SIG-M5 treated with dmso at 0.1 percent for 504 hours (cell line): ENCODE measurements around the gene PCSK7.

Experiments
- DNase-seq: peaks from one replicate; lab custom pipeline; 2025; ENCODE audit not compliant: unreplicated experiment; lab: John Stamatoyannopoulos, UW

The PCSK7 gene

DNA sequence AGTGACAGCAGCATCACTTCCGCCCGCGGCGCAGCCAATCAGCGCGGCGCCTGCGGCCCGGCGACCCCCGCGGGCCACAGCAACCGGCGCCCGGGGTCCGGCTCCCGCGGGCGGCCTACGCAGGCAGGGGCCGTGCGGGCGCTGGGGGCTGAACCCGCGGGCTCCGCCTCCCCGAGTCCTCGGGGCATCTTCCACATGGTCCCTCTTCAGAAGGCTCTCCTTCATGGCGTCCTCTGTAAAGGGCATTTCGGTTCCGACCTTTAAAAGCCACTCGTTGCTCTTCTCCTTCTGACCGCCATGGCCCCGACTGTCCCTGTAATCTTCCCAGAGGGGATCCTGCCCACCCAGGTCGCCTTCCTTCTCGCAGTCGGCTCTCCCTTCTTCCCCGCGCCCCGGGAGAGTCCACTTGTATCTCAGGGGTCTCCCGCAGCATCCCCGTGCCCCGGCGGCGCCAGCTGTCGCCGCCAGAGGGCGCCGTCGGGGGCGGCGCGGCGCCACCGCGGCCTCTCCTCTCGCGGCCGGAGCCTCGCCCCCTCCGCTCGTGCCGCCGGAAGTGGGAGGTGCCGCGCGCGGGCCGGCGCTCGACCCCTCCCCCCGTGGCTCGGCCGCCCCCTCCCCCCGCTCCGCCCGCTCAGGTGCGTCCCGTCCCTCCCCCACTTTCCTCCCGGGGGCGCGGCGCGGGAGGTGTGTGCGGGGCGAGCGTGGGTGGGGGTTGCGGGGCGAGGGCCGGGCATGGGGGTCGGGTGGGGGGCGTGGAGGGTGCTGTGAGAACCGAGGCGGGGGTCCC, 412 bp upstream of the PCSK7 start, which contains the start of gene RNF214:
Gene RNF214 (plus strand): TSS at position 580 of the 787 bp plus-strand sequence. CDS start 1,602 bp downstream, outside the sequence.
- peak; percentile 53 for DNase-seq

DNA sequence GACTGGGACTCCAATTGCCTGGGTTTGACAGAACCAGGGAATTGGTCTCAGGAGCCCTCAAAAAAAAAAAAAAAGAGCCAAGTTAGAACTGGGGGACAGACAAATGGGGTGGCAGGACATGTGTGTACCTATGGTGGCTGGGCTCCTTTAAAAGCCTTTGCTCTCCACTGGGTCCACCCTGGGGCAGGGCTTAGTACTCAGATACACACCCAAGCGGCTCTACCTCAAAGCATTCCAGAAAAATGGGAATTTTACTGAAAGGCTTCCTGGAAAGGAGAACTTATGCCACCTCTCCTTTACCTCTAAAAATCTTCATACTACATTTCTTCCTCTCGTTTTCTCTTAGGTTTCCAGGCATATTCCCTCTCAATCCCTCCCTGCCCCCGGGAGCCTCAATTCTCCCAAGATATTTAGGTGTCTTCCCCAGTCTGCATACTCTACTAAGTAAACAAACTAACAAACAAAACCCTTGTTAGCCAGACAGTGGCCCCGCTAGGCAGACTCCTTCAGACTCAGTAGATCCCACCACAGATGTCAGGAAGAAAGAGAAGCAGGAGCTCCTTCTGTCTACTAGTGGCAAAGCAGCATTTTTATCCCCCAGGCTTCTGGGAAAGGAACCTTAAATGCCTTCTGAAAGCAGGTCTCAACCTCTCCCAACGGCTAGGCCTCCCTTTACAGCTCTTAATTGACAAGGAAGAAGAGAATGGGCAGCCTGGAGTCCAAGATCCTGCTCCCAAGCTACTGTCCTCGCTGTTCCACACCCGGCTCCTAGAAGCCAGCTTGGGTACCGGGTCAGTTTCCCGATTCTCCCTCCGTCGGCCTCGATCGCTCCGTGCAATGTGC, 653 bp downstream of the PCSK7 start:
- peak; percentile 10 for DNase-seq

DNA sequence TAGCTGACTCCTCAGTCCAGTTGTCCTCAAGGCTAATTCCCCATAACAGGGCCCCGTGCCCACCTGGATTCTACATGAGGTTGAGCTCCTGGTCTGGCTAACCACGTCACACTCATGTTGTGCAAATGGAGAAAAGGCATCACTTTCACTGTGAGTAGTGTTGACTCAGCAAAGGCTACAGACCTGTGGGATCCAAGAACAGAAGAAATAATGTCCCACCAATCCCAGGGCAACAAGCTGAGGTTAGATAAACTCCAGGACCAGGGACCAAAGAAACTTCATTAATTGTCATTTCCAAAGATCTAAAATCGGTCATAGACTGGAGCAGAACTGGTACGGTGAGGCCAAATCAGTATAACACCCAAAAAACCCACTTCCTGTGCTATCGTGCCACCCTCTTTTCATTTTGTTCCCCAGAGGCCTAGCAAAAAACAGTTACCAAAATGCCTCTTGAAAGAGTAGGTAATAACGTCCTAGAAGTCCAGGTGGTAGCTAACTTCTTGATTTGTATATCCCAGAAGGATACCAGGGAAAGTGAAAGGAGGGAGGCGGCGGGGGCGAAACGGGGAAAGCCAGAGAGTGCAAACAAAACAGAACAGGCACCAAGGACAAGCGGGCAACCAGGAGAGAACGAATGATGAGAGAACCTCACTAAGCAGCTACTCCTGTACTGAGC, 1.4 kb downstream of the PCSK7 start:
- no peak for DNase-seq

DNA sequence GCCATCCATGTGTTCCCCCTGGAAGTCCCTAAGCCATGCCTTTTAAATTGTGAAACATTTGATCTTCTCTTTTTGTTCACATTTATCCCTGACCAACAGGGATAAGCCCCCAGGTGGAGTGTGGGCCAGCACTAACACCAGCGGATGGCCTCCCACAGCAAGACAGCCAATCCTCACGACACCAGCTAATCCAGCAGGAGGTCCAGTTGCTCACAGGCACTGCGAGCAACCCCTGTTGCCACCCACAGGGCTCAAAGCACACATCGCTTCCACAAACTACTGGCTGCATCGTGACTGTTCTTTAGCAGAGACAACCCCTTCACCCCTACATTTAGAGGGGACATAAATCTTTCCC, 2.0 kb downstream of the PCSK7 start:
- no peak for DNase-seq

DNA sequence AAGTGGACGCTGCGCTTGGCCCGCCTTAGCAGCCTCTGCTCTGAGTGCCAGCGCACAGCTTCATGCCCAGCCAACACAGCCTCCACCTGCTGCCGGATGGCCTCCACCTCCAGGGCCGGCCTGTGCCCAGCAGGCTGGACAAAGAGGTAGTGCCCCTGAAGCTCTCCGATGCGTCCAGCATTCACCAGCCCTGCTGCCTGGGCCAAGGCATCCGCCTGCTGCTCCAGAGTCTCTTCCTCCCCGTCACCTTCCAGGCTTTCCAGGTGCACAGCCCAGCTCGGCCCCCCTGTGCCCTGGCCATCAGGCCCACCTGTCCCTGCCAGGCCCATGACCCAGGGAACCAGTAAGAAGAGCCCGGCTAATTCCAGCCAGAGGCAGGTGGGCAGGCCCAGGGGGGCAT, 2.5 kb downstream of the PCSK7 start:
- no peak for DNase-seq

DNA sequence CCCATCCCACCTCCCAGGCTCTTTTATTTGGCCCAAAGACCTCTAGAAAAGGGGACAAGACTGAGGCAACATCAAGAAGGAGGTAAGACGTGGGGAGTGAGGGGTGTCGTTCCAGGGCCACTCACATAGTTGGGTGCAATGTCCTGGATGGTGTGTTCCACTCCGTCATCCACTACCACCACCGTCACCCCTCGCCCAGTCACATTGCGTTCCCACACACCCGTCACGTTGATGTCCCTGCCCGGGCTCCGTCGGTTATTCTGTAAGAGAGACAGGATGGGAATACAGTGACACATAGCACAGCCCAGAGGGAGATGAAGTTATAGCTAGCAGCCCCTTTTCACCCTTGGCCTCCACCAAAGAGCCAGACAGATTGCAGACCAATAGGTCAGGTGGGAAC, 3.8 kb downstream of the PCSK7 start:
- no peak for DNase-seq

DNA sequence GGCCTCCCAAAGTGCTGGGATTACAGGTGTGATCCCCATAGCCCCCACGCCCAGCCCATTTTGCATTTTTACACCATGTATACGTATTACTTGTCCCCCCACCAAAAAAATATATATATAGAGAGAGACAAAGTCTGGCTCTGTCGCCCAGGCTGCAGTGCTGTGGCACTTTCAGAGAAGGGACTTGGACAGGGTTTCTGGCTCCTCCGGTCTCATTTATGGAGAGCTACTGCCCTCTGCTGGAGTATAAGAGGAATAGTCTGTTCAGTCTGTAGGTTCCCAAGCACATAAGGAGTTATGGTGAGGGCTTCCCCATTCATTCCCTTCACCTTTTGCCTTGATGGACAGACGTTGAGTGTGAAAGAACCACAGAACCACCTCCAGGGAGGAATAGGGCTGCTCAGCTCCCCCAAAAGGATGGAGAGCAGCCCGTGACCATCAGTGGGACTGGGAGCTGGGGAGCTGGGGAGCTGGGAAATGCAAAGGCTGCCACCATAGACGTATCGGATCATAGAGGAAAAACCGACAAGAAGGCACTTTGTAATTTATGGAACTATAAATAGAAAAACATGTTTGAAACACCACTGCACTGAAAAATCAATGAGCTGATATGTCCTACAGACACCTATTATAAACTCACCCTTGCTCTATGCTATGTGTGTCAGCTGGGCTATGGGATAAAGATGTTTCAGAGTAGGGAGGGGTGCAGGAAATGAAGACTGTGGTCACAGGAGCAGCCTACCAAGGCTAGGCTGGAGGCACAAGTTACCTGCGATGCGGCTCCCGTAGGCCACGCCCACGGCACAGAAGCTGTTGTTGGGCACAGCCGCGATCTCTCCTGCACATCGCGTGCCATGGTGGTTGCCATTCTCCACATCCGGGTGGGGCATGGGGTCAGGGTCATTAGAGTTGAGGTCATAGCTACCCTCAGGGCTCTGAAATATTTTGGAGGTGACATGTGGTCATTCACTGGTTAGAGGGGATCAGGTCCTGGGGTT, 5.2 kb downstream of the PCSK7 start:
- DNase-seq, result peak; percentile 83

DNA sequence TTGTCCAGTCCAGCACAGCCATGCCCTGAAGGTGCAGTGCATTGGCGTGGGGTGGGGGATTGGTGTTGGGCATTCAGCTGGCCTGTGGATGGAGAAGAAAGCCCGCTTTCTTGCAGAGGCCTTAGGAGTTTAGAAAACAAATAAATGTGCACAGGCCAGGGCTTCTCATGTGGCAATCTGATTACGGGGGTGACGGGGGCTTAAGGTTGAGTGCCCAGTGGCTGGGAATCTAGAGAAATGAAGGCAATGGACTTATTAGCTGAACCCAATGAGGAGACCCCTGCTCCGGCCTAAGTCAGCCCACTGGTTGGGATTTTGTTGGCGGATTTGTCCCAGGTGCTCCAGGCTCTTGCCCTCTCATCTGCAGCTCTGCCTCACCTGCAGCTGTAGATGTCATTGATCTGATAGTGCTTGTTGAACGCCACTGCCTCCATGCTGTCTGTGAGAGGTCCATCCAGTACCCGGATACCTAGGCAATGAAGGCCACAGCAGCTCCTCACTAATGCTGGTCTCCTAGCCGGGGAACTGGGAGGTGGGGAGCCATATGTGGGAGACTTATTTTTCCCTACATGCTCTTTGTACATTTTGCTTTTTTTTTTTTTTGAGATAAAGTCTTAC, 6.2 kb downstream of the PCSK7 start:
- no peak for DNase-seq

DNA sequence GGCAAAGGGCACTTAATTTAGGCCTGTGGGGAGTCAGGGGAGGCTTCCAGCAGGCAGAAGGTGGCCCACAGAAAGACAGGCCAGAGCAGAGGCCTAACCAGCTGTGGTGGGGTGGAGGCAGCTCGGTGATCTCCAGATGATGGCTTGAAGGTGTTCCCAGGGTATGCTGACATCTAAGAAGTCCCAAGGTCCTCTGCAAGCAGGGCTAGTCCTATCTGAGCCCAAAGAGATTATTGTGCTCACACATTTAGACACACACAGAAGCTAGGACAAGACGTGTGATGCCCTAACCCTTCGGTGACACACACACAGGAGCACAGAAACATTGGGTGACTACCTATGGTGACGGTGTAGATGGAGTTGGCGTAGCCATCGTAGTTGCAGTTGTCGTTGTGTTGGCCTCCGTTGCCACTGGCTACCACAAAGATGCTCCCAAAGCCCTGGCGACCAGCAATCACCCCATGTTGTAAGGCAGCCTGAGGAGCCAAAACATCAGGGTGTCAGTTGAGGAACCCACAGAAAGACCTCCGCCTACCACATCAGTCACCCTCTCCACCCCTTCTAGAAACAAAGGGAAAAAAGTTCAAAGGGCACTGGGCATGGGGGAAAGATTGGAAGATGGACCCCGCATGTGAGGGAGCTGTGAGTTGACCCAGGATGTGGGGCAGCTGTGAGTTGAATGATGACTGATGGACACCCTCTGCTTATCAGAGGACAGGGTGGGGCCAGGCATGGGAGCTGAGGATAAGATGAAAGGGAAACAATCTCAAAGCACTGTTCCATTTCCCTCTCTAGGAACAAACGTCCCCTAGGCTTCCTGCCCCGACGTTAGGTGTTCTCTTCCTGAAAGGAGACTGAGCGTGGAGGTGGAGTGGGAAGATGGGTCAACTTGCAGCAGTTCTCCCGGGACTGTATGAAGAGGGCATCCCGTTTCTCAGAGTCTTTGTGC, 7.9 kb downstream of the PCSK7 start:
- no peak for DNase-seq

DNA sequence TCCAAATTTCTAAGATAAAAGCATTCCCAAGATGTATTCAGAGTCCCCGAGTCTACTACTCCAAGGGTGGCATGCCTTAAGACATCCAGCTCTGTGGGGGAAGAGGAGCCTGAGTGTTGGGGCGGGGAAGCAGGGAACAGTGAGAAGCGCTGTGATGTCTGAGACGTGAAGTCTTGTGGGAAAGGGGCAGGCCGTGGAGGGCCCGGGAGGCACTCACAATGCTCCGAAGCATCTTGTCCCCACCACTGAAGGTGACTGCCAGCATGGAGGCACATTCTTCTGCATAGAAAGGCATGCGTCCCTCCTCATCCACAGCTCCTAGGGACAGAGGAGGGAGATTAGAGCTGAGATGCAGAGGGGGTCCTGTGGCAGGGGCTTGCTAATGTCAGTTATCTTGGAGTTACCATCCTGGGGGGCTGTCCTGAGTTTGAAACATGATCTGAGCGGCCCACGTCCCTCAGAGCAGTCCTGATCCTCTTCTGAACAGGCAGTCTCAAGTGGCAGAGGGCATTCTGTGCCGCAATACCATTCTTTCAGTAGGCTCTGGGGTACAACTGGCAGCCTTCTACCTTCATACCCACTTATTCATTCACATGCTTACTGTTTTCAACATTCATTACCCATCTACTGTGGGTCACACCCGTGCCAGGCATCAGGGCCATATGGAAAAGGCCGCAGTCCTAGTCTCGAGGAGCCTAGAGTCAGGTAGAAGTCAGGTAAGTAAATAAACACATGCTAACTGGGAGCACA, 8.7 kb downstream of the PCSK7 start:
- DNase-seq, result no peak

DNA sequence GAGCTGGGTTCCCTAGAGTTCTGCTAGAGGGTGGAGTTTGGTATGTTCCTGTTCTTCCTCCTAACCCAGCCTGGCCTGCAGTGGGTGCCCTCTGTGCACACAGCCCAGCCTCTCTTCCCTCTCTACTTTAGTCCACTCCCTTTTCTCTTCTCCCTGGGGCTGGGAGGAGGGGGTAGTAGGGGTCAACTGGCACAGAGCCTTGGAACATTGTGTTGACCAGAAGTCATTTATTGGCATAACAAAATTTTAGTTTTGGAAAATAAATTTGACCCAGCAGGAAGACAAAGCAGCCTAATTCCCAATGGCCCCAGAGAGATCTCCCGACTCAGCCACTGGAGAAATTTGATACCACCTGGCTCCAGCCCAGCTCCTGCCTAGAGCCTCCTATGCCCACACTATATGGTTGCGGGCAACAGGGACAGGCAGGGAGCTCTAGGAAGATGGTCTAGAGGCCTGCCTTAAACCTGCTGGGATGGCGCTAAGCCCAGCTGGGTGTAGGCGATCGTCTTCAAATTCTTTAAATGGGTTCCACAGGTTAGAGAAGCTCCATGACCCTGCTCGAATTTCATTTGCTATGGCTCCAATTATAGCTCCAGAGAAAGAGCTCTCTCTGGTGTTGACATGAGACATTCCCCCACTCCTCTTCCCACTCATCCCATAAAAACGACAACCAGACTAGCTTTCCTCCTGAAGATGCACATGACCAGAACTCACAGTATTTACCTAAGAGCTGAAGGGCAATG, 9.9 kb downstream of the PCSK7 start:
- no peak for DNase-seq

DNA sequence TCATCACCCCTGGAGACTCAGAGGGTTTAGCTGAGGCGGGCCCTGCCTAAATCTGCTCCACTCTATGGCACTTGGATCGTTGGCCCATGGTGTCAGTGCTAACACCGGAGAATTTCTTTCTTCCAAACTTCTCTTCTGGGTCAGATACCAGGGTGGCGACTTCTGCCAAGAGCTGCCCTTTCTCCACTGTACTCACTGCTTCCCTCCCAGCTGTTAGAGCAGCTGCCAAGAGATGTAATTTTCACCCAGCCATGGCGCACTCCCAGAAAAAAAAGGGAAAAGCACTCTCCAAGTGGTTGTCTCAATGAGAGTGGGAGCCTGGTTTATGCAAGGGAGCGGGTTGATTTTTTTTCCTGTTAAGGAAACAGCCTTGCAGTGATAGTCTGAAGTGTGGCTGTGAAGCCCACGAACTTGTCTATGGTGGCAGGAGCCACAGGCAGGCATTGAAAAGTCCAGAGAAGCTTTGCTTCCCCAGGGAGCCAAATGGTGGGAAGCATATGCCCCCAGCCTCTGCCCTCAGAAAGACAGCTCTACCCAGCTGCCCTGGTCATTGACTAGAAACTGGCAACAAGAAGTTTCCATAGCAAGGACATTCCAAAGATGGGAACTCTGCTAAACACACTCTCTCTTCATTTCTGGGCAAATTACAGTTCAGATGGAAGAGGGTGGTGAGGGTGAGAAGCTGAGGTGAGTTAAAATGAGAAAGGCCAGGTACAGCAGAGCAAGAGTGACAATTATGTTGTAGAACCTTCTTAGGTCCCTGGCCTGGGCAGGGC, 10.7 kb downstream of the PCSK7 start:
- no peak for DNase-seq

DNA sequence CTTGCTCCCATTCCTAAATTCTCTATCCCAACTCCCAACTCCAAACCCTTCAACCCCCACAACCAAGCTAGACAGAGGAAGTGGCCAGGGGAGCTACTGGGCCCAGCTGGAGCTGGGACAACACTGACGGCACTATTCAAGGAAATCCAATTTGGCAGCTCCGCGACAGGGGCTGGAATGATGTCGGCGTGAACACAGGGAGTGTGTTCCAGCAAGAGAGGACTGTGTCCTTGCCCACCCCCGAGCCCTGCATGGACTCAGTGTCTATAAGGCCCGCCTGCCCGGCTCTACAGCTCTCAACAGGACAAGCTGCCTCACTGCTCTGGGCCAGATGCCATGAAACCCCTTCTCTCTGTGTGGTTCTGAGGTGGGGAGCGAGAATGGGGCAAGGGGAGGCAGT, 11.3 kb downstream of the PCSK7 start:
- DNase-seq, result no peak

DNA sequence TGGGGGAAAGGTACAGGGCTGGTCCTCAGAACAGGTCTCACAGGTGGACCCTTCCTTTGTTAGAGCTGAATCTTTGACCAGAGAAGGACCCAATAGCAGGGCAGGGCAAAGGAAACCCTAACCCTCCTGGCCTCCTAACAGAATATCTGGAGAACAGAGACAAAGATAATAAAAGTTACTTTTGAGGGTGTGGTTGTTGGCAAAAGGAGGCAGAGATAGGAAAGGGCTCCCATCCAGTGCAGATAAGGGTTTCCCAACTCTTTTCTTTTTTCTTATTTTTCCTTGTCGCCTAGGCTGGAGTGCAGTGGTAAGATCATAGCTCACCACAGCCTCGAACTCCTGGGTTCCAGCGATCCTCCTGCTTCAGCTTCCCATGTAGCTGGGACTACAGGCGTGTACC, 11.9 kb downstream of the PCSK7 start:
- DNase-seq, result no peak

DNA sequence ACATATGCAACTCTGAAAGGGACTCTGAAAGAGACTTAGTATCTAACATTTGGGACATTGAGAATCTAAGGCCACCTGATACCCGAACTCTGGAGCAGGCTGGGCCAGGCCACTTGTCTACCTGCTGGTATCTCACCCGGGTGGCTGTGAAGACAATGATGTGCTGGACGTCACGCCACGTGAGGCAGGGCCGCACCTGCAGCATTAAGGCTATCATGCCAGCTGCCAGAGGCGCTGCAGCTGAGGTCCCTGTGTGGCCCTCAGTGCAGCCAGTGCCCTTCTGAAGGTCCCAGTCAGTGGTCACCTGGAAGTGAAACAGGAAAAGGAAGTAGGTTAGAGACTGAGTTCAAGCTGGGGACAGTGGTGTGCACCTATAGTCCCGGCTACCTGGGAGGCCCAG, 12.4 kb downstream of the PCSK7 start:
- no peak for DNase-seq

DNA sequence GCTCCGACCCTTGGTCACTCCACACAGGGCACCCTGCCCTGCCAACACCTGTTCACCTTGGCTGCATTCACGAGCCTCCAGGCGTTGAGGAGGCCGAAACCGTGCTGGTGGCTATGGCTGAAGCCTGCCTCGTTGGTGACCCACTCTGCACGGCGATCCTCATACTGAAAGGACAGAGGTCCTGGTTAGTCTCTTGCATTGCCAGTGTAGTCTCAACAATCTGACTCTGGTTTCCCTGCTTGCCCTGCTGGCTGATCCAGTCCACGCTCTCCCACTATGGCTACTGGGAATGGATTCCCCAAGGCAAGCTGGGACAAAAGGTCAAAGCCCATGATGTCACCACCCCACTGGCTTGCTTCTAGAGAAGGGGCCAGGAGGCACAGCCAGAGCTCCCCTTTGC, 12.9 kb downstream of the PCSK7 start:
- no peak for DNase-seq
